ENCODE data around the gene MS4A13. TPM values are rescaled to one million over a fixed set of nuclear protein-coding genes. Genes with fewer than 3 reads are reported as not detected.

Gene MS4A13, protein sequence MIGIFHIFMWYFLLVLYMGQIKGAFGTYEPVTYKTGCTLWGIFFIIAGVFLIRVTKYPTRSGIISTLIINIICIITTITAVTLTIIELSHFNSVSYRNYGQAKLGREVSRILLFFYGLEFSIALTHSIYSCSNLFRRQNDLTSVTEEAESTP
- total RNA-seq (ENCODE audit: low replicate concordance) = not detected in 2 replicates

DNA sequence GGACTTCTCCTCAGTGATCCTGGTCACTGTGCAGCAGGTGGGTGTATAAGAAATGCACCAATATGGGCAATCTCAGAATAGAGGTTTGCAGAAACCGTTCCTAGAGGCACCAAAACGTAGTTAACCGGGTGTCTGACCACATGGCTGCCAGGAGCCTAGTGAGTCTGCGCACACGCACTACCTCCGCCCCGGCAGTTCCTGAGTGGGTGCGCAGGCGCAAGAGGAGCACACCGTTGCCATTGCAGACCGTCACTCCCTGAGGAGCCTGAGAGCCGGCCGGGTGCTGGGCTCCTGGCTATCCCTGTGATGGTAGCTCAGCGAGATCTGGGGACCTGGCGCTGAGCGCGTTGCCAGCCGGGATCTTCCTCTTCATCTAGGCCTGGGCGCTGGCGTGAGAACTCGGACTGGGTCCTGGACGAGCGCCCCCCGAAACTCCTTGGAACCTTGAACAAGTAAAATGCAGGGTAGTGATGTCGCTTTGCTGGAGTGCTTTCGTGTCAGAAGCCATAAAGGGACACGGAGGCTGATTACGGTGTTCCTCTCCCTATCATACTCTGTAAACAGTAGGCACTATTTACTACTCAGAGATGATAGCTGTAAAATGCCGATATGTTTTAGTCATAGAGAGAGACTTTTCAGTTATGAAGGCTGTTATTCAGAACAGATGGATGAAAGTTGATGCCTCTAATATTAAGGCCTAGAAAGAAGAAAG lies at the start of gene MS4A13:
TSS of gene MS4A13 (plus strand) at position 249 of the 712 bp plus-strand sequence. CDS start 2,692 bp downstream, outside the sequence.

DNA sequence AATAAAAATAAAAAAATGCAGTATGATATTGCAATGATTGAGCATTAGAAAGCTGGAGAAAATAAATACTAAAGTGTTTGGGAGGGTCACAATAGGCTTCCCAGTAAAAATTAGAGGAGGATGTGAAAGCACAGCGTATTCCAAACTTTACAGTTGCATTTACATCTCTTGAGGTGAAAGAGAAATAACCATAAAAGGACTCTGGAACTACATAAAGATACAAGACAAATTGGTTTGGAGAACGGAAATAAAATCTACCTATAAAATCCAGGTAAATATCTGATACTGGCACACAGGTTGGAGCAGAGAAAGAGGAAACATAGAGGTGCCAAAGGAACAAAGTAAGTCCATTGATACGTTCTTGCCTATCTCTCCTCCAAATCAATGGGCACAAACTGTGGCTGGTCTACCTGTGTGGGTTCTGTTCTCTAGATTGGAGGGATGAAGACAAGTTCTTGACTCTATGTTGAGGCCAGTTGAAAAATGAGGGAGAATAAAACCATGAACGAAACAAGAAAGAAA lies 22.6 kb upstream of the MS4A13 start, which contains the start of gene MS4A12:
TSS of gene MS4A12 (plus strand) at position 291 of the 522 bp plus-strand sequence. CDS start 4,541 bp downstream, outside the sequence.

Other genes starting within 250 kb of the MS4A13 start
- not detected in 2 replicates for gene MS4A4A, start 234.7 kb upstream of the MS4A13 start, total RNA-seq (ENCODE audit: low replicate concordance)
- not detected in 2 replicates for gene MS4A6E, start 188.1 kb upstream of the MS4A13 start, total RNA-seq (ENCODE audit: low replicate concordance)
- not detected in 2 replicates for gene MS4A7, start 136.9 kb upstream of the MS4A13 start, total RNA-seq (ENCODE audit: low replicate concordance)
- gene MS4A14, start 118.9 kb upstream of the MS4A13 start, total RNA-seq (ENCODE audit: low replicate concordance) = not detected in 2 replicates
- gene MS4A5, start 85.8 kb upstream of the MS4A13 start, total RNA-seq (ENCODE audit: low replicate concordance) = not detected in 2 replicates
- not detected in 2 replicates for gene MS4A1, start 59.5 kb upstream of the MS4A13 start, total RNA-seq (ENCODE audit: low replicate concordance)
- gene MS4A12, start 22.6 kb upstream of the MS4A13 start, total RNA-seq (ENCODE audit: low replicate concordance) = not detected in 2 replicates
- not detected in 2 replicates for gene MS4A8, start 184.2 kb downstream of the MS4A13 start, total RNA-seq (ENCODE audit: low replicate concordance)
- gene MS4A18, start 209.3 kb downstream of the MS4A13 start, total RNA-seq (ENCODE audit: low replicate concordance) = not detected in 2 replicates
- gene MS4A15, start 241.5 kb downstream of the MS4A13 start, total RNA-seq (ENCODE audit: low replicate concordance) = not detected in 2 replicates

All from smooth muscle cell of the coronary artery (primary cell).